A549 (cell line): Measurements from ENCODE around the gene LRCOL1. TPM values are rescaled to one million over a fixed set of nuclear protein-coding genes. Genes with fewer than 3 reads are reported as not detected.

Source experiments
- ATAC-seq, 2 experiments: fragments of 200-7000 bp in 1 of 2; fragments of >200 bp in 1 of 2; cut with Nextera tagmentation in 1 of 2; cut with Tn5 transposase in 1 of 2; 3 replicates each; pipeline versions ENCODE4 v1.8.0 to v1.9.1; 2018 to 2020; ENCODE audit warnings: mild to moderate bottlenecking in 1 of 2, moderate library complexity in 1 of 2
- CTCF ChIA-PET: fragments of 300-600 bp; sonication (Branson Sonifier 250); formaldehyde crosslinking; extraction: SDS; loops from one replicate; lab custom pipeline; 2021; ENCODE audit warnings: antibody characterized with exemption, inconsistent platforms; lab: Yijun Ruan, JAX
- POLR2A ChIA-PET: fragments of 350-600 bp; formaldehyde crosslinking; extraction: SDS; loops from one replicate; lab custom pipeline; 2021; ENCODE audit warnings: antibody characterized with exemption, inconsistent platforms; lab: Yijun Ruan, JAX
- DNase-seq, 2 experiments: peaks; one replicate each; pipeline versions ENCODE4 v3.0.0 to v3.0.0-alpha.2; 2011 to 2016; ENCODE audit warnings: low read depth in 1 of 2, low spot score in 1 of 2
- FAIRE-seq: peaks from 2 replicates; lab custom pipeline; 2011; peaks lifted over from hg19 to GRCh38; lab: Jason Lieb, UNC
- H3K27ac ChIP-seq, 2 experiments: fragments of >200 bp; sonication (Bioruptor Twin); formaldehyde crosslinking; 3 replicates each; pipeline ENCODE4 v1.5.1; 2016 to 2017
- H3K4me1 ChIP-seq: fragments of >200 bp; sonication (Bioruptor Twin); formaldehyde crosslinking; 3 replicates; pipeline ENCODE4 v1.6.1; 2016
- H3K4me2 ChIP-seq: fragments of >200 bp; sonication (Bioruptor Twin); formaldehyde crosslinking; 3 replicates; pipeline ENCODE4 v1.6.1; 2016
- H3K4me3 ChIP-seq: fragments of >200 bp; sonication (Bioruptor Twin); formaldehyde crosslinking; 3 replicates; pipeline ENCODE4 v1.5.1; 2016
- H3K9me3 ChIP-seq: fragments of >200 bp; sonication (Bioruptor Twin); formaldehyde crosslinking; 3 replicates; pipeline ENCODE4 v1.6.1; 2016
- BCL3 ChIP-seq: fragments of >200 bp; sonication (Bioruptor Twin); formaldehyde crosslinking; IDR thresholded peaks from 3 replicates; pipeline ENCODE4 v1.6.1; 2016
- CBX2 ChIP-seq: fragments of 200-600 bp; sonication (generic); IDR thresholded peaks from 2 replicates; pipeline ENCODE4 v1.6.1; 2016; ENCODE audit warnings: low read depth, mild to moderate bottlenecking, borderline replicate concordance
- CBX8 ChIP-seq: fragments of 200-600 bp; sonication (generic); IDR thresholded peaks from 2 replicates; pipeline ENCODE4 v1.6.1; 2016
- CHD4 ChIP-seq: fragments of 200-600 bp; sonication (generic); IDR thresholded peaks from 2 replicates; pipeline ENCODE4 v1.6.1; 2016; ENCODE audit warnings: antibody characterized with exemption, mild to moderate bottlenecking, borderline replicate concordance
- FOXS1 ChIP-seq: fragments of 250-450 bp; sonication (Bioruptor Pico); IDR thresholded peaks from 2 replicates; pipeline ENCODE4 v1.5.0; 2020; ENCODE audit warnings: mild to moderate bottlenecking, moderate library complexity
- HDAC2 ChIP-seq: fragments of 200-600 bp; sonication (generic); IDR thresholded peaks from 2 replicates; pipeline ENCODE4 v1.6.1; 2016
- HMGXB4 ChIP-seq: fragments of 250-450 bp; sonication (Bioruptor Pico); IDR thresholded peaks from 2 replicates; pipeline ENCODE4 v1.5.0; 2021; ENCODE audit warnings: mild to moderate bottlenecking, moderate library complexity, borderline replicate concordance
- HOXA7 ChIP-seq: fragments of 250-450 bp; sonication (Bioruptor Pico); IDR thresholded peaks from 2 replicates; pipeline ENCODE4 v1.5.0; 2020; ENCODE audit warnings: mild to moderate bottlenecking, moderate library complexity
- JUN ChIP-seq, 2 experiments: fragments of >200 bp; sonication (Bioruptor Twin); formaldehyde crosslinking; IDR thresholded peaks; 2 replicates in 1 of 2; 3 replicates in 1 of 2; pipeline ENCODE4 v1.6.1; 2016 to 2017
- JUNB ChIP-seq: fragments of >200 bp; sonication (Bioruptor Twin); formaldehyde crosslinking; IDR thresholded peaks from 2 replicates; pipeline ENCODE4 v1.6.1; 2016
- MAX ChIP-seq: IDR thresholded peaks from 2 replicates; pipeline ENCODE4 v1.6.1; 2012
- MAZ ChIP-seq: fragments of 150-350 bp; IDR thresholded peaks from 2 replicates; pipeline ENCODE4 v1.6.1; 2014; ENCODE audit warnings: antibody characterized with exemption, low read depth, low read length, borderline replicate concordance
- MYC ChIP-seq: IDR thresholded peaks from 2 replicates; pipeline ENCODE4 v1.6.1; 2012; ENCODE audit warnings: mild to moderate bottlenecking, inconsistent platforms, low read length, improper control_type of control experiment, borderline replicate concordance
- NPAS2 ChIP-seq: fragments of 250-450 bp; sonication (Bioruptor Pico); IDR thresholded peaks from 2 replicates; pipeline ENCODE4 v1.8.0; 2022; ENCODE audit warnings: mild to moderate bottlenecking, moderate library complexity, borderline replicate concordance
- RCOR1 ChIP-seq: fragments of 150-350 bp; IDR thresholded peaks from 2 replicates; pipeline ENCODE4 v1.6.1; 2014; ENCODE audit warnings: antibody characterized with exemption, low read length, low read depth
- RNF2 ChIP-seq: fragments of 200-600 bp; sonication (generic); IDR thresholded peaks from 2 replicates; pipeline ENCODE4 v1.6.1; 2016; ENCODE audit warnings: low read depth, mild to moderate bottlenecking, antibody characterized with exemption, moderate library complexity, borderline replicate concordance
- USF2 ChIP-seq: fragments of 450-650 bp; IDR thresholded peaks from 2 replicates; pipeline ENCODE4 v1.6.1; 2014; ENCODE audit warnings: antibody characterized with exemption
- ZFP36 ChIP-seq: fragments of 450-650 bp; IDR thresholded peaks from 2 replicates; pipeline ENCODE4 v1.6.1; 2014; ENCODE audit warnings: borderline replicate concordance; ENCODE audit not compliant: partially characterized antibody
- ZNF302 ChIP-seq: fragments of 250-450 bp; sonication (Bioruptor Pico); IDR thresholded peaks from 2 replicates; pipeline ENCODE4 v1.9.0; 2021; ENCODE audit warnings: inconsistent platforms, mild to moderate bottlenecking, moderate library complexity
- WGBS: methylation state at CpG from one replicate; pipeline ENCODE4 v1.1.6; 2017; ENCODE audit errors: missing lambda C conversion rate; 5-methylcytosine and 5-hydroxymethylcytosine counted together
- polyA plus RNA-seq, 4 experiments: library from polyadenylated mRNA; depleted of rRNA in 3 of 4; stranded (reverse); fragments of >200 nt; fragmentation: RNase III in 1 of 4; extraction: RNeasy Plus Mini Kit Qiagen cat#74134 plus additional on column Dnase treatment in 1 of 4; gene quantifications; 2 replicates in 3 of 4; 3 replicates in 1 of 4; pipeline ENCODE4 v1.2.3, GENCODE V29; 2011 to 2017

LRCOL1 gene
- polyA plus RNA-seq, 2 of the 4 experiments (the other 2 are of a cell fraction), result not detected

GRCh38 chr12:132597333-132598316 lies 12.8 kb downstream of the LRCOL1 start:
- ATAC-seq (no peak; a peak in 1 of 6 replicates), DNase-seq (peak in 1 of 2 experiments; percentile 74), FAIRE-seq (peak; percentile 7)
- H3K27ac ChIP-seq, result peak overlapping the region; percentile 68 to 82; a peak in 5 of 6 replicates
- peak overlapping the region; percentile 57 for H3K4me3 ChIP-seq
- ChIA-PET CTCF (interaction anchor here (3.7 kb wide), 1 partner anchor 17 kb away, joined by 13 read pairs; no protein-coding TSS in a partner anchor), POLR2A (no interaction called here)
- H3K4me1 ChIP-seq, result peaks cover 11% of the 10 kb centered on the region; the same call in 1 of the 3 replicates
- no peaks in the 10 kb centered on the region for H3K9me3 ChIP-seq
- TF ChIP-seq MAX (0 out of 2 replicates have a peak, but pooled peaks have one; percentile 9), CHD4 (peak; percentile 75), USF2 (no peak), JUNB (no peak), ZFP36 (peak; percentile 76), HMGXB4 (CRISPR knock-in tag) (no peak), FOXS1 (no peak), ZNF302 (CRISPR knock-in tag) (no peak), MYC (no peak), RCOR1 (no peak), JUN (IDR thresholded peaks at IDR 0.05) (no peak), BCL3 (no peak)
- peak overlapping the region; percentile 99 for H3K4me2 ChIP-seq
- 13% methylated on average over 11 of the region's 58 CpGs for WGBS

GRCh38 chr12:132596016-132596415 lies 14.4 kb downstream of the LRCOL1 start:
- FAIRE-seq (no peak), ATAC-seq (no peak), DNase-seq (peak in 1 of 2 experiments; percentile 39)
- no peak overlapping the region for H3K4me2 ChIP-seq
- no peaks in the 10 kb centered on the region for H3K9me3 ChIP-seq
- H3K27ac ChIP-seq, result no peak overlapping the region
- no peak for TF ChIP-seq CBX8
- no peak for TF ChIP-seq BCL3
- no peak for TF ChIP-seq MAZ
- no peak for TF ChIP-seq HOXA7 (CRISPR knock-in tag)
- no peak for TF ChIP-seq HDAC2
- TF ChIP-seq RNF2, result no peak
- no peak for TF ChIP-seq NPAS2
- no peak for TF ChIP-seq CBX2
- peaks cover 11% of the 10 kb centered on the region; the same call in 1 of the 3 replicates for H3K4me1 ChIP-seq
- ChIA-PET CTCF (interaction anchor here (1.0 to 3.7 kb wide), 6 partner anchors 9 to 442 kb away, joined by 3 to 13 read pairs (median 3); no protein-coding TSS in a partner anchor), POLR2A (no interaction called here)
- H3K4me3 ChIP-seq, result no peak overlapping the region
- WGBS, result 75% methylated on average over 17 of the region's 18 CpGs
